ENCODE data around the gene RFX5.

RFX5 gene

DNA sequence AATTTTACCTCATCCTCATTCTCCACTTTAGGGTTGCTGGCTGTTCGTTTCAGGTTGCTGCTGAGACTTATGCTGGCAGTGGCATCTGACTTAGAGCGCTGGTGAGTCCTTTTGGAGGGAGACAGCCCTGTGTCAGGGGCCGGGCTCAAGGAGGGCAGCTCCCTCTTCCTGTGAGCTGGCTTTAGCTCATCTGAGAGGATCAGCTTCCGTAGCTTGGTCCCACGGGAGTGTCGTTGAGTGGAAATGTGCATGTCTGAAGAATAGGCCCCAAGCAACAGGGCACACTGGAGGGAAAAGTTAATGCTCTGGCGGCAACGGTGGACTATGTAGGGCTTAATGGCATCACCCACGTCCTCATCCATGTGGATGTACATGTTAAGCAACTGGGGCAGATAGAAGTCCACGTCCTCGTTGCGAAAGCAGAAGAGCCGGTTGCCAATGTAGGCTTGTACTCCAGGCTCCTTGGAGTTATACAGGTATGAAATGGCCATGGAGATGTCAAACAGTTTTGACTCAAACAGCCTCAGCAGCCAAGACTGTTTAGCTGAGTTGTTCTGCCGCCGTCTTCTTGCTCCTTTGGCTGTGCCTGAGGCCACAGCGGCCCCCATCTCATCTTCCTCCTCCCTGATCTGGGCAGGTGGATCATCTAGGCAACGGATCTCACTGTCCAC lies 31.4 kb downstream of the RFX5 start:
- no peak for DNase-seq

DNA sequence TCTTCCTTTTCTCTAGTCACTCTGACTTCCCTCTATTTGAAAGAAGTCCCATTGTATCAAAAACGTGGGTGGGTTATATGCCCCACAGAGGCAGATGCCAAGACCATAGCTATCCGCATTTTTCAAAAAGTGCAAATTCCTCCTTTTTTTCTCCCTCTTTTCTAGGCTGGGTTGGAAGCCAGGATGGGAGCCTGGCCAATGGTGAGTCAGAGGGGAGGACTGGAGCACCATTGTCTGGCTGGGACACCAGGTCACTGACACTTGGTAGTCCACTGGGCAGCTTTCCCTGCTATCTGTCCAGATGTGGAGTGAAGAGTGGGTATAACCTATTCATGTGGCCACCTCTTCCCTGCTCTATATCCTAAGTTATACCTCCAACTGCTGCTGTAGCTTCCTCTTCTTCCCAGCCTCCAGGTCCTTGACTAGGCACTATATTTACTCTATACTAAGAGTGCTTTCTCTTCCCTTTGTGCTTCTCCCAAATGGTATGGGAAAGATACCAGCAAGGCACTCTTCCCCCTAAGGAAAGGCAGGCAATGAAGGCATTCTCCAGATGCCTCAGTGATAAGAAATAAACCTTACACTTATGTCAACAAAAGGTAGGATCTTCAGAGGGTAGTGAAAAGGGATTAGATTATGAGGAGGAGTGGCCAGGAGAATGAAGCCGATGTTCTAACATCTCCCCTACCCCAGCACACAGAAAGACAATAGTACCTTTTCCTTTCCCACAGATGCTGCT lies 32.7 kb downstream of the RFX5 start:
- DNase-seq = no peak

DNA sequence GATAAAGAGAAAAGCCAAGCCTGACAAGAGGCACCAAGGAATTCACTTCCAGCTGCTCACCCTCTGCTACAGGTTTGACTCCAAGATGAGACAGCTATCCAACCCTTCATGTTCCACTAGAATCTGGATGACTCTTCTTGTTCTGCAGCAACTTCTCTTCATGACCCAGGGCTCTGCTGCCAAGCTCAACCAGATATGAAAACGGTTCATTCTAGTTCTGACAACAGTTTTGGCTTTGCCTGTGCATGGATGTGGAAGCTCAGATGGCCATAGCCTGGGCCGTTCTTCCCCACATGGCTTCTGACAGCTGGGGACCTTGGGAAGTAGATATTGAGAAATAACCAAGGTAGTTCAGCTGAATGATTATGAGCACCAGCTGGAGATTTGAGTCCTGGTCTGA lies 33.6 kb downstream of the RFX5 start:
- no peak for DNase-seq

DNA sequence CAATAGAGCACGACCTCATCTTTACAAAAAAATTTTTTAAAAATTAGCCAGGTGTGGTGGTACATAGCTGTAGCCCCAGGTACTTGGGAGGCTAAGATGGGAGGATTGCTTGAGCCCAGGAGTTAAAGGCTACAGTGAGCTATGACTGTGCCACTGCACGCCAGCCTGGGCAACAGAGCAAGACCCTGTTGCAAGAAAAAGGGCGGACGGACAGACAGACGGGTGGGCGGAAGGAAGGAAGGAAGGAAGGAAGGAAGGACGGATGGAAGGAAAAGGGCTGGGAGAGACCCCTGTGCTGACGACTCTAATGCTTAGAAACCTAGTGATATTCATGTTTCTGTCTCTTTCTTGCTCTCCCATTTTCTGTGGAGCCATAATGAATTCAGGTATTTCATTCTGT lies 34.2 kb downstream of the RFX5 start:
- DNase-seq = no peak

DNA sequence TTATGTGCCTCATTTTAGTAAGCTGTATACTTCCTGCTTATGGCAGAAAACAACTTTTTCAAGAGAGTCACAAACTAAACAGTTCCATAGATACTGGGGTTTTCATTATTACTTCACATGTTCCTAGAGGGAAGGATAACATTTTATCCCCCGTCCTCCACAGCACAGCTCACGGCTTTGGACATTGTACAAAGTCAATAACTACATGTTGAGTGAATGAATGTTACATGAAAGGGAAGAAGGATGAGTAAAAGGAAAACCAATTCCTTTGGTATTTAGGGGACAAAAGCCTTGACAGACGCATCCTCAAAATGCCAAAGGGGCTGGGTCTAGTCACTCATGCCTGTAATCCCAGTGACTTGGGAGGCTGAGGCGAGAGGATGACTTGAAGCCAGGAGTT lies 34.6 kb downstream of the RFX5 start:
- no peak for DNase-seq

DNA sequence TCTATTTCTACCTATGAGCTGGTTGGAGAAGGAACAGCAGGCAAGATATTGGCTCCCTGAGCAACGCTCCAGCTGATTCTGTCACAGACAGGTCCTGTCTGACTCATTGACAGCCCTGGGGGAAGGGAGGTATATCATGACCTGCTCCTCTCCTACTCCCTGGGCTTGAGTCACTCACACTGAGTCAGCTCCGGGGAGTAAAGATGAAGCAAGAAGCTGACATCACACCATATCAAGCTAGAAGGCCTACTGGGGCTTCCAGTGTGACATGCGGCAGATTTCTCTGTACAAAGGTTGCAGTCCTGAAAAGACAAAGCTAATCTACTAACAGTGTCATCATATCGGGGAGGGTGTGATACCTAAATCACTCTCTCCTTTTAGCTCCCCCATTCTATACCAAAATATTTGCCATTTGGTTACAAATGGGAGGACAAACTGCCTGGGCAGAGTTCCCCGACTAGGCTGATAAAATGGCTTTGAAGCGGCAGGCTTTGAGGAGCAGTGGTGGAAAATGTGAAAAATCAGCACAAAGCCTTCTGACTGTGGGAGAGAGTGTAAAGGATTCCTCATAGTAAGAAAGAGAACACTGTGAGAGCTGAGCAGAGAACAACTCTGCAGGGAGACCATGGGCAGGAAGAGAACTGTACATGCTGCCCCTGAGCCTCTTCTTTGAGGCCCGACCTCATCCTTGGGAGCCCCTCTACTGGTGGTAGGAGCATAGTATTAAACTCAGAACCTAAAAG lies 35.3 kb downstream of the RFX5 start:
- no peak for DNase-seq

DNA sequence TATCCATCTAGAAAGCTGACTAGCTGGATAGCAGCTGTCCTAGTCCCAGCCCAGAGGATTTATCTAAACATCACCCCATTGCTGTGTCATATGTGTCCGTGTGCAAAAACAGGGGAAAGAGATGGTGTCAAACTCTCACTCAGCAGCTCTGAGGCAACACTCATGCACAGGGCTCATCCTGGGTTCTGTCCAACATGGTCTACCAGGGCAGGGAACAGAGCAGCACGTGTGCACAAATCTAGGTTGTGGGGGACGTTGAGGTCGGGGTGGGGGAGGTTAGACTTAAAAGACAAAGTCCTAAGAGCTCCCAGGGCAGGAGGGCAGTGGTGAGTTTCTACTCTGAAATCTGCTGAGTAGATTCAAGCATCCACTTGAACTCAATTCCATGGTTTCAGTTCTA lies 36.0 kb downstream of the RFX5 start:
- DNase-seq = no peak

DNA sequence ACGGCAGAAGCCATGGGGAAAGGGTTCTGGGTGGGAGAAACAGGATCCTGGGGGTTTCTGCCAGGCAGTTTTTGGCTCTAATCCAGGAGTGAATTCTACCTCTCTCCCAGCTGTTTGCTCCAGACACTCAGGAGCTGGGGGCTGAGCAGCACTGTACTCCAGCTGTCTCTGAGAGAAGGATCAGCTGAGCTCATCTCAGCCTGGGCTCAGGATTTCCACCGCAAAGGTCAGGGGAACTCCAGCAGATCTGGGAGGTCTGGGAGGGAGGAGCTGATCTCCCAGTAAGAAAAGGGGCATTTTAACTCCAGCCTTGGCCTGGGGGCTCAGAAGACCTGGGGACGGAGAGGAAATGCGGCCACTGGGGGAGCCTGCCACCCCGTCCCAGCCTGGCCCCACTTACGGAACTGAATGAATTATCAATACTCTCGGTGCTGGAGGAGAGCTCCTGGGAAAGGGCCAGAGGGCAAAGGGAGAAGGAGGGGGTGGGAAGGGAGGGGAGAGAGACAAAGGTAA lies 37.2 kb downstream of the RFX5 start:
- no peak for DNase-seq

DNA sequence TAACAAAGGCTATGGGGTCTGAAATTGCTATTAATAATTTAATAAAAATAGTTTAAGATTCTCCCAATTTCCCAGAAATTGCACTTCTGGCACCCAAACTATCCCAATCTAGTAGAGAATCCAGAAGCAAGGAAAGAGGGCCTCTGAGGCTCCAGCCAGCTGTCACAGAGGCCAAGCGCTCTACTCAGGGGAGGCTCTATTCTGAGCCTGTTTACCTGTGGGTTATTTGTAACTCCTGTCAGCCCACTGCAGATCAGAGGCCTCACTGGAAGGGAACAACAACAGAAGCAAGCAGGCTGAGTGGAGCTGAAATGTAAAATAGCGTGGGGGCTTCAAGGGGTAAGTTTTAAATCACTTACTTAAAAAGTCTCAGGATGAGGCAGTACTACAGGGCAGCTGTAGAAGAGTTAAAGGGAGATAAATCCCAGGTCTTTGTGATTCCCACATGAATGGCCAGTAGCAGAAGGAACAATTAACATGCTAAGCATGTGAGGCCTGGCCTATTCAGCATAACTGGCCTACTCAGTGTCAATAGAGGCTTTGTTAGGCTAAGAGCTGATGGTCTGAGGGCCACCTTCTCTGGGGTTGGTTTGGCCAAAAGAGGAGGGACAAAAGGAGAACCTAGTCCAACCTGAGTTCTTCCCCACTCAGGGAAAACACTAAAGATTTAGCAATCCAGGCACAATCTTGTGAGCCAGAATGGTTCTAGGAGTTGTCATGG lies 52.1 kb downstream of the RFX5 start:
- DNase-seq = no peak

DNA sequence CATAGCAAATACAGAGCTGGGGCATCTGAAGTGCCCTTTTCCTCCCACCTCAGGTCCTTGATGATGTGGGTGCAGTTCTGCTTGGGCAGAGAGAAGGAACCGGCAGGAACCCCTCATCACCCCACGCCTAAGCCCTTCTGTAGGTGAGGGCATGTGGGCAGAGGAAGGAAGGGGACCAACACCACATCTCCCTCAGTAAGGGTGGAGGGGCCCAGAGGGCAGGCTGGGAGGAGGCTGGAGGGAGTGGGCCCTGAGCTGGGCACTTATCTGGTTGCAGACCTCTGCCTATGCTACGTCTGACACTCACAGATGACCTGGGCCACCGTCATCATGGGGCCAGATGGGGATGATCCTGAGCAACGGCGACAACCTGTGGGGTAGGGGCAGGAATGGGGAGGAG lies 54.0 kb downstream of the RFX5 start:
- no peak for DNase-seq

DNA sequence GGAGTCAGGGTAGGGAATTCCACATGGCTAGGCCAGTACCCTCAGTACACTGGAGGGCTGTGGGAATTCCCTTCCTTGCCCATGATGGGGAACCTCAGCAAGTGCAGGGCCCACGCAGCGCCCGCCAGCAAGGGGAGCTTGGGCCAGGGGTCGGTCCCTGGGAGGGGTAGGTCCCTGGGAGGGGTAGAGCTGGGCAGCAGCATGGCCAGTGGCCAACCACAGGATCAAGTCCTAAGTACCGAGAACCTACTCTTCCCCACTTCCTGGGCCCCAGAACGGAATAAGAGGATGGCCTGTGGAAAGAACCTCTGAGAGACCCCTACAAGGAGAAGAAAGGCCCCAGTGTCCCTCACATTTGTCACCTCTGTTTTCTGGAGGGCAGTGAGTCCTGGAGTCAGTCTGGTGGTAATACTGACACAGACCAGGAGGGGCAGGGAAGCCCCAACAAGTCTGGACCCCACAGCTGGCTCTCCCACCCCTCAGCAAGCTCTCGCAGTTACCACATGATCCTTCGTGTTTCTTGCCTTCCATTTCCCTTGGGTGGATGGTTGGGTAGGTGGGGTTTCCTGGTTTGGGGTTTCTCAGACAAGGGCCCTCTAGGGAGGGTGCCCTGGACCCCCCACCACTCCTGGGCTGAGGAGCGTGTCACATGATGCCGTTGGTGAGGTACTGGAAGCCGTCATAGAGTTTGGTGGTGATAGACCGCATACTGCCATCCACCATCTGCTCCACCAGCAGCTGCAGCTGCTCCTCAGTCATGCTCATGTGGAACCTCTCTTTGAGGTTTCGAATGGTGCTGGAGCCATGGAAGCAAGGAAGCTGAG lies 54.6 kb downstream of the RFX5 start:
- DNase-seq = no peak

DNA sequence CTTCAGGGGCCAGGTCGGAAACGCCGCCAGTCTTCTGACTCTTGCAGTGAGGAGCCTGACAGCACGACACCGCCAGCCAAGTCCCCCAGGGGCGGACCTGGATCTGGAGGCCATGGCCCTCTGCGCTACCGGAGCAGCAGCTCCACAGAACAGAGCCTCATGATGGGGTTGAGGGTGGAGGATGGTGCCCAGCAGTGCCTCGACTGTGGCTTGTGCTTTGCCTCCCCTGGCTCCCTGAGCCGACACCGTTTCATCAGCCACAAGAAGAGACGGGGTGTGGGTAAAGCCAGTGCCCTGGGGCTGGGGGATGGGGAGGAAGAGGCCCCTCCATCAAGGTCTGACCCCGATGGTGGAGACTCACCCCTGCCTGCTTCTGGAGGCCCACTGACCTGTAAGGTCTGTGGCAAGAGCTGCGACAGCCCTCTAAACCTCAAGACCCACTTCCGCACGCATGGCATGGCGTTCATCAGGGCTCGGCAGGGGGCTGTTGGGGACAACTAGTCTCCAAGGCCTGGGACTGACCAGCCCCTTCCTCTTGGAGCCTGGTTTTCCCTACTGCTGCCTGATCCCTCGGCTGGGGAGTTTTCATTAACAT lies 56.2 kb downstream of the RFX5 start:
- DNase-seq = no peak
